ENCODE results near the gene FMN1. TPM values are rescaled to one million over a fixed set of nuclear protein-coding genes. Genes with fewer than 3 reads are reported as not detected.

Gene FMN1
- total and polyA plus RNA-seq, 10 of the 15 experiments (the other 5 are each of a cell fraction or from before 2014, with no cell fraction given), result 0.05 to 0.16 (median 0.08) TPM; not detected in 4

GRCh38 chr15:33114374-33114717 lies 80.2 kb downstream of the FMN1 start (continued):
- TF ChIP-seq PRDM15 (CRISPR knock-in tag; IDR thresholded peaks at IDR 0.05), result no peak
- no peak for TF ChIP-seq RUNX3 (IDR thresholded peaks at IDR 0.05; ENCODE audit: low read length)
- TF ChIP-seq IKZF1 (conservative IDR thresholded peaks at IDR 0.05), result no peak
- TF ChIP-seq RELA (IDR thresholded peaks at IDR 0.05; ENCODE audit: borderline replicate concordance, partially characterized antibody), result no peak
- no peak for TF ChIP-seq TCF7 (IDR thresholded peaks at IDR 0.05; ENCODE audit: borderline replicate concordance)
- no peak for TF ChIP-seq RBBP5 (conservative IDR thresholded peaks at IDR 0.05)
- TF ChIP-seq SIN3A (IDR thresholded peaks at IDR 0.05; ENCODE audit: low read depth, low read length), result no peak
- TF ChIP-seq RB1 (IDR thresholded peaks at IDR 0.05; ENCODE audit: borderline replicate concordance), result no peak
- no peak for TF ChIP-seq IRF4 (IDR thresholded peaks at IDR 0.05; ENCODE audit: low read depth, low read length)
- no peak for TF ChIP-seq FOXM1 (IDR thresholded peaks at IDR 0.05; ENCODE audit: low read depth, low read length)
- no peak for TF ChIP-seq ZNF274 (IDR thresholded peaks at IDR 0.05; ENCODE audit: insufficient read depth, insufficient read length)
- no peak for TF ChIP-seq IKZF2 (IDR thresholded peaks at IDR 0.05)

Measured in GM12878 (cell line).